Measurements from ENCODE around the gene MBTPS1. TPM values are rescaled to one million over a fixed set of nuclear protein-coding genes. Genes with fewer than 3 reads are reported as not detected.
A peak's percentile ranks its signal among the peaks of the same experiment; 100 is the strongest.

MBTPS1 gene
- total RNA-seq, 1 donor from 2014 or later: 67.3 TPM

- ATAC-seq (ENCODE audit: poor library complexity): no peak
- DNase-seq: peak; percentile 40
- intact Hi-C loops (cut with DNase I): no loop called here
Measured at GRCh38 chr16:84048270-84048669, 68.5 kb downstream of the MBTPS1 start.

- peak; percentile 33 for DNase-seq
- intact Hi-C loops (cut with DNase I): no loop called here
Measured at GRCh38 chr16:84047626-84048025, 69.1 kb downstream of the MBTPS1 start.

DNA sequence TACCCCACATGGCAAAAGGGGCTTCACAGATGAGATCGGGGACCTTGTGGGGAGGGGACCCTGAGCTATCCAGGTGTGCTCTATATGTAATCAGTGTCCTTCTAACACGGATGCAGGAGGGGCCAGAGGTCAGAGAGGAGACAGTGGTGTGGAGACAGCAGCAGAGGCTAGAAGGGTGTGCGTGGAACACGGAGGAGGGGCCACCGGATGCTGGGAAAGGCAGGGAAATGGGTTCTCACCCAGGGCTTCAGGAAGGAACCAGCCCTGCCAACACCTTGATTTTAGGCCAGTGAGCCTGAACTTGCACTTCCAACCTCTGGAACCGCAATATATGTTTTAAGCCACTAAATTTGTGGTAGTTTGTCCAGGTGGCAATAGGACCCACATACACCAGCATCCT is 69.5 kb downstream of the MBTPS1 start:
- DNase-seq (peak; percentile 10), ATAC-seq (ENCODE audit: poor library complexity) (no peak)
- intact Hi-C loops (cut with DNase I): no loop called here

More at GRCh38 chr16:84047626-84048025, 69.1 kb downstream of the MBTPS1 start:
- no peak for ATAC-seq (ENCODE audit: poor library complexity)

- intact Hi-C loops (cut with DNase I): no loop called here
- ATAC-seq (ENCODE audit: poor library complexity) (no peak), DNase-seq (no peak)
Measured at GRCh38 chr16:84045818-84046470, 70.8 kb downstream of the MBTPS1 start.

DNA sequence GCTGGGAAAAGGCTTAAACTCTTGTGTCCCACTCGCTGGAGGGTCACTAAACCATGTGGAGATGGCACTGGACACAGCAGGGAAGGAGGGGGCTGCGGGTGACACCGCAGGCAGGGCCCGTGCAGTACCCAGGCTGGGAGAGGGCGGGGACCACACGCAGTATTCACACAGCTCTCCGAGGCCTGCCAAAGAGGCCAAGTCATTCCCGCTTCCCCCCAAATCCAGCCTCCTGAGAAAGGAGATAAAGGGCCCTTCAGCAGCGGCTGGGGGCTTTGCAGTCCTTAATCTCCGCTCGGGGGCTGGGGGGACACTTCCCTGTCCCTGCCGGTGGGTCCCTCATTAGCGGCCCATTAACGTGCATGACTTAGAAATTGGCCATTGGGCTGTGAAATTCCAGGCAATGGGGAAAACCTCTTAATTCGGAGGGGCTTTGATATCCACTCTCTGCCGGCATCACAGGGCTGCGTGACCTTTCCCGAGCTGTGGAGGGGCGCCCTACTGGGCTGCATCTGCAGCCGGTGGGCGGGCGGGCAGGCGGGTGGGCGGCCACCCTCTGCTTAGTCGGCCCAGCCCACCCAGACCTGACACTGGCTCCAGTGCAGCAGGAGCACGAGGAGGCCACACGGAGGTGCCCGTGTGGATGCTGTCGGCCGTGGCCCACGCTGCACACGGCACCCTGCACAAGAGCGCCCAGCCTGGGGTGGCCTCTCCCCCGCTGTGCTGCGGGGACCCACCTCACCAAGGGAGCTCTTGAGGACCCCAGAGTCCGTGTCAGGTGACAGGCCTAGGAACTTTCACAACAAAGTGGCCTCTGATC is 71.5 kb downstream of the MBTPS1 start:
- intact Hi-C loops (cut with DNase I): no loop called here
- DNase-seq: no peak
- ATAC-seq (ENCODE audit: poor library complexity): no peak

GRCh38 chr16:84044118-84044488 is 72.6 kb downstream of the MBTPS1 start:
- intact Hi-C loops (cut with DNase I): no loop called here
- no peak for DNase-seq
- no peak for ATAC-seq (ENCODE audit: poor library complexity)

- intact Hi-C loops (cut with DNase I): no loop called here
- ATAC-seq (ENCODE audit: poor library complexity) (peak; percentile 30), DNase-seq (no peak)
Measured at GRCh38 chr16:84043486-84044117, 73.1 kb downstream of the MBTPS1 start.

DNA sequence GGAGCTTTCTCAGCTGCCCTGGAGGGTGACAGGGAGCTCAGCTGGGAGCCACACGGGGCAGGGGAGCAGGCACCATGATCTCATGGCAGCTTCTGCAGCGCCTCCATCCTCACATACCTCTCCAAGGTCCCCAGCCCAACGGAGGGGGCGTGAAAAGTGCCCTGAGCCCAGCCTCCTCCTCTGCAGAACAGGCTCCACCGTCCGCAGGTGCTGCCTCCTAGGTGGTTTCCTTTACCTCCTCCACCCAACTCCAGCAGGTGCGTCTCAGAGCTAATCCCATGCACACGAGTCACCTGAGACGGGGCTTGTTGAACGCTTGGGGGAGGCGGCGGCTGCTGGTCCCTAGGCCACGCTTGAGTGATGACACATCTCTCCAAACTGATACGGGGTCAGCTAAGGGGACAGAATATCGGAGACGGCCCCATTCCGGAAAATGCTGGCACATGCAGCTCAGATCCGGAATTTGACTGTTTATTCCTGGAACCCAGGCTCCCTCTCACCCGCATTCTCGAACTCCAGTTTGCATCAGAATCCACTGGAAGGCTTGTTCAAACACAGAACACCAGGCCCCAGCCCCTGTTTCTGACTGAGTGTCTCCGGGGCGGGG is 73.8 kb downstream of the MBTPS1 start:
- DNase-seq: peak; percentile 14
- intact Hi-C loops (cut with DNase I): no loop called here

DNA sequence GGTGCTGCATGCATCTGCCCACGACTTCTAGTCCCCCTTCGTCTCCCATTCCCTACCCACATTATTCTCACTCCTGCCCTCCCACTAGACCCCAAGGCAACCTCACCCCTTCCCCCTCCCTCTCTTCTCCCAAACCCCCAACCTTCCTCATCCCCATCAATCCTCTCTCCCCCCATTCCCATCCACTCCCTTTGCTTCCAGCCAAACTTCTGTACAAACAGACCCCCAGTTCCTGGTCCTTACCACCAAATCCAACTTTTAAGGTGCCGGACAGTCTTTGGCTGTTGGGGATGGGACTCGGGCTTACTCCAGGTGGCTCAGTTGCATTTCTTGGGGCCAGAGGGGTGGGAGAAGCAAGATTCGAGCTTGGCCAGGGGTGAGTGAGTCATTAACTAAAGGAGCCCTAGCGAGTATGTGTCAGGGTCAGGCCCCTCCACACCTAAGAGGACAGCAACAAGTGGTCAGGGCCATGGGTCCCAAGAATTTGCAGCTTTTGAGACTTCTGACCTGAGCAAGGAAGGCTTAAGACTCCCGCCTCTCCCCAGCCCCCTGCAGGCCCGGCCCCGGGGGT is 74.3 kb downstream of the MBTPS1 start, which contains the start of gene SLC38A8:
SLC38A8 (minus strand) TSS at position 488 of the 571 bp plus-strand sequence. CDS start 638 bp downstream, outside the sequence.
- ATAC-seq (ENCODE audit: poor library complexity): no peak
- intact Hi-C loops (cut with DNase I): no loop called here
- DNase-seq: no peak

More for the DNA sequence above, 73.8 kb downstream of the MBTPS1 start:
- ATAC-seq (ENCODE audit: poor library complexity): peak; percentile 45

DNA sequence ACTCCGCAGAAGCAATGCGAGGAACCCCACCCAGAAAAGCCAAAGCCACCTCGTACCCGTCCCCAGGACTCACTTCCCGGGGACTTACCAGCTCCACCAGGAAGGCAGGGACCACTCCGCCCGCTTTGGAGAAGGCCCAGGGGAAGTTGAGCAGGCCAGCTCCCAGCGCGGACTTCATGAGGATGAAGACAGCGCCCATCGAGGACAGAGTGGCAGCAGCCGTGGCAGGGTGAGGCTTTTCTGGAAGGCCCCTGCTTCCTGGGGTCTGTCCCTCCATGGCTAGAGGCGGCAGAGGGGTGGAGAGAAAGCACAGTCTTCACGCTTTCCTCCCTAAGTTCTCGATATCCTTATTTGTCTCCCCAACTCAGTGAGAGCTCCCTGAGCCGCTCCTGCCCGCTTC is 74.9 kb downstream of the MBTPS1 start:
- intact Hi-C loops (cut with DNase I): no loop called here
- DNase-seq: peak; percentile 30
- no peak for ATAC-seq (ENCODE audit: poor library complexity)

DNA sequence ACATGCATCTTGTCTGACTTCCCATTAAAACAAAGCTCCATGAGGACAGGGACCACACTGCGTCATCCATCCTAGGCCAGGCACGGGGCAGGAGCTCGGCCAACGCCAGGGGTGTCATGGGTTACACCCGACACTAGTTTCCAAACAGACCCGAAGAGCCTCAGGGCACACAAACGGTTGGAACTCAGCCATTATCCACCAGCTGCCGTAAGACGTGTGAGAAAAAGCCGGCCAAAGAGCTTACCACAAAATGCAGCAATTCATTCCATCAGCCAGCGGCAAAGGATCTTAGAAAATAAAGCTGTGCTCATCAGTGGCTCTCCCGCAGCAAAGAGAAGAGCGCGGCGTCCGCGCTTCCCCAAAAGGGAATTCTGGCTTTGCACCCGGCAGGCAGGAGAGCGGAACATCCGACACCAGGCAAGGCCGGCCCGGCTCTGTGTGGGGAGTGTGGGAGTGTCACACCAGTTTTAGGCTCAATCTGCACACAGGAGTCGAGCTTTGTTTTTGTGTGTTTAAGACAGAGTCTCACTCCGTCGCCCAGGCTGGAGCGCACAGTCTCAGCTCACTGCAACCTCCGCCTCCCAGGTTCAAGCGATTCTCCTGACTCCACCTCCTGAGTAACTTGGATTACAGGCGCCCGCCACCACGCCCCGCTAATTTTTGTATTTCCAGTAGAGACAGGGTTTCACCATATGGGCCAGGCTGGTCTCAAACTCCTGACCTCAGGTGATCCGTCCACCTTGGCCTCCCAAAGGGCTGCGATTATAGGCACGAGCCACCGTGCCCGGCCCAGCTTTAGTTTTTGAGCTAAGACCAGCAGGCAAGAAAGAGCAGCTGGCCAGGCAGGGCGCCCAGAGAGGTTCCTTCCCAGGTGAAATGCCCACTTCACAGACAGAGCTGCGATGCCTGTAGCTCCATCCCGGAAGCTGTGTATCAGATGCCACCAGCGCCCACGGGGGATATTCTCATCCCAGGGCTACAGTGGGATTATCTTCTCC is 75.6 kb downstream of the MBTPS1 start:
- peak; percentile 34 for DNase-seq
- intact Hi-C loops (cut with DNase I): no loop called here
- no peak for ATAC-seq (ENCODE audit: poor library complexity)

DNA sequence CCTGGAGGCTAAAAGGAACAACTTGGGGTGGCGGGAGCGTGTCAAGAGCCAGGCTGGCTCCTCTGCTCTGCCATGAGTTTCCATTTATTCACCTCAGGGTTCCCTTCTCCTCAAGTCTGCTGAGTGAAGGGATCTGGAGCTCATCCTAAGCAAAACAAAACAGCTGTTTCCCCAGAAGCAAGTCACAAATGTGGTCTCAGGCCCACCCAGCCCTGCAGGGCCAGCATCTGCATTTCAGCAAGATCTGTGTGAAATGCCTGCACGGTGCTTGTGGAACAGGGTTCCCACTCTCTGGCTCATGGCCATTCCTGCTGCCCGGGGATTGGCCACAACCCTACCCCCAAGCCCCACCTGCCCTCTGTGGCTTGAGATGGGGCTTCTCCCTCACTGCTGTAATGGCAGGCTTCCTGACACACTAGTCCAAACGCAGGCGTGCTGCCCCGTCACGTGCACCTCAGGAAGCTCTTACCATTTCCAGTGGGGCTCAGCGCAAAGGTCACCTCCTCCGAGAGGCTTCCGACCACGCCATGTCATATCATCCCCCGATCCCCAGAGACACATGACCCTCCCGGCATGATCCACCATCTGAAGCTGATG is 76.4 kb downstream of the MBTPS1 start:
- no peak for ATAC-seq (ENCODE audit: poor library complexity)

GRCh38 chr16:84039696-84040095 is 77.0 kb downstream of the MBTPS1 start:
- DNase-seq (peak; percentile 19), ATAC-seq (ENCODE audit: poor library complexity) (no peak)
- intact Hi-C loops (cut with DNase I): no loop called here

More for the DNA sequence above, 76.4 kb downstream of the MBTPS1 start:
- peak; percentile 38 for DNase-seq
- intact Hi-C loops (cut with DNase I): no loop called here

- DNase-seq: no peak
- intact Hi-C loops (cut with DNase I): no loop called here
- ATAC-seq (ENCODE audit: poor library complexity): no peak
Measured at GRCh38 chr16:84038469-84038868, 78.3 kb downstream of the MBTPS1 start.

DNA sequence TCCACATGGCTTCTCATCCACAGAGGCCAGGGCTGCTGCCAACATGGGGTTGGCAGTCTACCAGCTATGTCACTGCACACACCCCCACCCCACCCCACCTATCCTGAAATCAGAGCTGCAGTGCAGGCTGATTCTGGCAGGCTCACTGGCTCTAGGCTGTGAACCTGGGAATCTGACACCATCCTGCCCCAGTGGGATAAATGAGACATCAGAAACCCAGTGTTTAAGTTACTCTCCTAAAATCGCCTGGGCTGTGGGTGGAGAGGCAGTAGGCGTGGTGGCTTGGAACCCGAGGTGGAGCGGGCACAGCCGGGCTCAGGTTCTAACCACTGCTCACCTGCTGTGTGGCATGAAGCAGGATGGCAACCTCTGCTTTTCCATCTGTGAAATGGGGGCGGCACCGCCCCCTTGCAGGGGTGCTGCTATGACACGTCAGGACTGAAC is 79.7 kb downstream of the MBTPS1 start:
- intact Hi-C loops (cut with DNase I): no loop called here
- no peak for DNase-seq
- ATAC-seq (ENCODE audit: poor library complexity): peak; percentile 70

DNA sequence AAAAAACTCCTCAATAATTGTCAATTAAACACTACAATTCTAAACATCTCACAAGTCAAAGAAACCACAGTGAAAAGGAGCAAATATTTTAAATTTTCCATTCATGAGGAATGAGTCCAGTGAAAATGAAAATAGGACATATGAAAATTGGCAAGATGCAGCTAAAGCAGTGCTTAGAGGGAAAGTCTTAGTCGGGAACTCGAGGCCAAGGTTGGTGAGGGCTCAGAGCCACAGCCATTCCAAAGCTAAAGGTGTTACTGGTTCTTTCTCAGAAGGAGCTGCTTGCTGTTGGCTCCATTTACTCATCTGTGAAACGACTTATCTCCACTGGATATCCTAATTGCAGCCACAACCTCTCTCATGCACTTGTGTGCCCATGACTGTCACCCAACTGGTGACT is 80.6 kb downstream of the MBTPS1 start:
- no peak for DNase-seq
- intact Hi-C loops (cut with DNase I): no loop called here
- ATAC-seq (ENCODE audit: poor library complexity): no peak

- ATAC-seq (ENCODE audit: poor library complexity) (no peak), DNase-seq (no peak)
- intact Hi-C loops (cut with DNase I): no loop called here
Measured at GRCh38 chr16:84034516-84034915, 82.2 kb downstream of the MBTPS1 start.
